ENCODE measurements around the gene AP2A1. TPM values are rescaled to one million over a fixed set of nuclear protein-coding genes. Genes with fewer than 3 reads are reported as not detected.

AP2A1 gene
- total and polyA plus RNA-seq, 10 of the 15 experiments (the other 5 are each of a cell fraction or from before 2014, with no cell fraction given): 0.68 to 78.8 (median 33.8) TPM

DNA sequence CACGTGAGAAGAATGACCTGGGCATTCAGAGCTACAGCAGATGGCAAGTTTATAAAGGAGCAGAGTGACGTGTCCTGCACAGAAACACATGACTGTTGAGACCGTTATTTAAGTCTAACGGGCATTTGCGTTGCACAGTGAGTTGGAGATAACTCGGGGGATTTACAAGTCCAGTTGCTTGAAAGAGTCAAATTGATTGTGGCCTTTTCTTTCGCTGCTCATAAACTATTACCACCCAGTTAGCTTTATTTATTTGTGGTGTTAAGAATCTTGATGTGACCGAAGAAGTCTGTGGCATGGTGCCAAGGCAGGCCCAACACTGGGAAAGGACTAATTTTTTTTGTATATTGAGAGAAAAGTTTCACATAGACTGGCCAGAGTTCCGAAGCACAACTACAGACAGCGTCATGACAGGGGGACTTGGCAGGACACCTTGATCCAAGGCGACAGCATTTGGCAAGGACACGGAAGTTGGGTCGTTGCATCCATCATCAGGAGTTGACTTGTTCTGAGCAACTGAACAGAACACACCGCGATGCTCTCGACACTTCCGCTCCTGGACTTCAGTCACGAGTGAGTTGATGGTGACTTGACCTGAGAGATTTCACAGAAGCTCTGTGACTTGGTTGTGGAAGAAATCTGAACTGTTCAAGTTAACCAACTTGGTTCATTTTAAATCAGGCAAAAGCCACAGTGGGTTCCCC lies 72.2 kb downstream of the AP2A1 start (continued):
- TF ChIP-seq NFYA (IDR thresholded peaks at IDR 0.05; ENCODE audit: borderline replicate concordance, low read depth, low read length) (no peak), FOXM1 (IDR thresholded peaks at IDR 0.05; ENCODE audit: low read depth, low read length) (no peak), SIN3A (IDR thresholded peaks at IDR 0.05; ENCODE audit: low read depth, low read length) (no peak), USF2 (IDR thresholded peaks at IDR 0.05; ENCODE audit: borderline replicate concordance, low read depth, low read length) (no peak), EP300 (IDR thresholded peaks at IDR 0.05; ENCODE audit: borderline replicate concordance in 1 of 2, control insufficient read depth in 1 of 2, low read depth in 2 of 2, low read length in 2 of 2) (no peak), CHD1 (IDR thresholded peaks at IDR 0.05; ENCODE audit: low read depth, low read length) (no peak), ZNF207 (IDR thresholded peaks at IDR 0.05; ENCODE audit: borderline replicate concordance) (no peak), TCF7 (IDR thresholded peaks at IDR 0.05; ENCODE audit: borderline replicate concordance) (no peak), BCL11A (IDR thresholded peaks at IDR 0.05; ENCODE audit: low read depth, low read length) (no peak), POLR2AphosphoS5 (IDR thresholded peaks at IDR 0.05; ENCODE audit: low read length) (no peak), MEF2B (IDR thresholded peaks at IDR 0.05; ENCODE audit: partially characterized antibody, poor library complexity, severe bottlenecking) (no peak), SMARCA5 (IDR thresholded peaks at IDR 0.05) (no peak), SIX5 (IDR thresholded peaks at IDR 0.05; ENCODE audit: low read depth, low read length, severe bottlenecking) (no peak)
- TF ChIP-seq, protein P1, sequence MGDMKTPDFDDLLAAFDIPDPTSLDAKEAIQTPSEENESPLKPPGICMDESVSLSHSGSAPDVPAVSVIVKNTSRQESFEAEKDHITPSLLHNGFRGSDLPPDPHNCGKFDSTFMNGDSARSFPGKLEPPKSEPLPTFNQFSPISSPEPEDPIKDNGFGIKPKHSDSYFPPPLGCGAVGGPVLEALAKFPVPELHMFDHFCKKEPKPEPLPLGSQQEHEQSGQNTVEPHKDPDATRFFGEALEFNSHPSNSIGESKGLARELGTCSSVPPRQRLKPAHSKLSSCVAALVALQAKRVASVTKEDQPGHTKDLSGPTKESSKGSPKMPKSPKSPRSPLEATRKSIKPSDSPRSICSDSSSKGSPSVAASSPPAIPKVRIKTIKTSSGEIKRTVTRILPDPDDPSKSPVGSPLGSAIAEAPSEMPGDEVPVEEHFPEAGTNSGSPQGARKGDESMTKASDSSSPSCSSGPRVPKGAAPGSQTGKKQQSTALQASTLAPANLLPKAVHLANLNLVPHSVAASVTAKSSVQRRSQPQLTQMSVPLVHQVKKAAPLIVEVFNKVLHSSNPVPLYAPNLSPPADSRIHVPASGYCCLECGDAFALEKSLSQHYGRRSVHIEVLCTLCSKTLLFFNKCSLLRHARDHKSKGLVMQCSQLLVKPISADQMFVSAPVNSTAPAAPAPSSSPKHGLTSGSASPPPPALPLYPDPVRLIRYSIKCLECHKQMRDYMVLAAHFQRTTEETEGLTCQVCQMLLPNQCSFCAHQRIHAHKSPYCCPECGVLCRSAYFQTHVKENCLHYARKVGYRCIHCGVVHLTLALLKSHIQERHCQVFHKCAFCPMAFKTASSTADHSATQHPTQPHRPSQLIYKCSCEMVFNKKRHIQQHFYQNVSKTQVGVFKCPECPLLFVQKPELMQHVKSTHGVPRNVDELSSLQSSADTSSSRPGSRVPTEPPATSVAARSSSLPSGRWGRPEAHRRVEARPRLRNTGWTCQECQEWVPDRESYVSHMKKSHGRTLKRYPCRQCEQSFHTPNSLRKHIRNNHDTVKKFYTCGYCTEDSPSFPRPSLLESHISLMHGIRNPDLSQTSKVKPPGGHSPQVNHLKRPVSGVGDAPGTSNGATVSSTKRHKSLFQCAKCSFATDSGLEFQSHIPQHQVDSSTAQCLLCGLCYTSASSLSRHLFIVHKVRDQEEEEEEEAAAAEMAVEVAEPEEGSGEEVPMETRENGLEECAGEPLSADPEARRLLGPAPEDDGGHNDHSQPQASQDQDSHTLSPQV (IDR thresholded peaks at IDR 0.05): no peak
- TF ChIP-seq, protein P2, sequence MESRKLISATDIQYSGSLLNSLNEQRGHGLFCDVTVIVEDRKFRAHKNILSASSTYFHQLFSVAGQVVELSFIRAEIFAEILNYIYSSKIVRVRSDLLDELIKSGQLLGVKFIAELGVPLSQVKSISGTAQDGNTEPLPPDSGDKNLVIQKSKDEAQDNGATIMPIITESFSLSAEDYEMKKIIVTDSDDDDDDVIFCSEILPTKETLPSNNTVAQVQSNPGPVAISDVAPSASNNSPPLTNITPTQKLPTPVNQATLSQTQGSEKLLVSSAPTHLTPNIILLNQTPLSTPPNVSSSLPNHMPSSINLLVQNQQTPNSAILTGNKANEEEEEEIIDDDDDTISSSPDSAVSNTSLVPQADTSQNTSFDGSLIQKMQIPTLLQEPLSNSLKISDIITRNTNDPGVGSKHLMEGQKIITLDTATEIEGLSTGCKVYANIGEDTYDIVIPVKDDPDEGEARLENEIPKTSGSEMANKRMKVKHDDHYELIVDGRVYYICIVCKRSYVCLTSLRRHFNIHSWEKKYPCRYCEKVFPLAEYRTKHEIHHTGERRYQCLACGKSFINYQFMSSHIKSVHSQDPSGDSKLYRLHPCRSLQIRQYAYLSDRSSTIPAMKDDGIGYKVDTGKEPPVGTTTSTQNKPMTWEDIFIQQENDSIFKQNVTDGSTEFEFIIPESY (IDR thresholded peaks at IDR 0.05): no peak

Measured in GM12878 (cell line).